Fibroblast of villous mesenchyme (primary cell): Measurements from ENCODE around the gene CDH4. TPM values are rescaled to one million over a fixed set of nuclear protein-coding genes. Genes with fewer than 3 reads are reported as not detected.

Source experiments
- DNase-seq: peaks from one replicate; pipeline ENCODE4 v3.0.0-alpha.2; 2010; ENCODE audit warnings: low read depth
- H3K4me3 ChIP-seq: 2 replicates; pipeline ENCODE4 v1.5.1; 2011; ENCODE audit warnings: low read depth, mild to moderate bottlenecking, low read length
- CTCF ChIP-seq: IDR thresholded peaks from 2 replicates; pipeline ENCODE4 v1.5.1; 2012; ENCODE audit warnings: low read depth, mild to moderate bottlenecking, low read length; ENCODE audit not compliant: insufficient read depth
- total RNA-seq: library from RNA; depleted of rRNA; stranded (reverse); fragments of >200 nt; gene quantifications from 2 replicates; pipeline ENCODE4 v1.2.3, GENCODE V29; 2012

The CDH4 gene
- total RNA-seq, 1 donor: 1.7 TPM

- no peak for TF ChIP-seq CTCF
- DNase-seq: no peak
- no peak overlapping the region for H3K4me3 ChIP-seq
Measured at GRCh38 chr20:61645732-61646131, 393.7 kb downstream of the CDH4 start.

- TF ChIP-seq CTCF: no peak
- no peak for DNase-seq
- H3K4me3 ChIP-seq: no peak overlapping the region
Measured at GRCh38 chr20:61646453-61646852, 394.4 kb downstream of the CDH4 start.

GRCh38 chr20:61646986-61647385, 394.9 kb downstream of the CDH4 start:
- no peak overlapping the region for H3K4me3 ChIP-seq
- no peak for TF ChIP-seq CTCF
- no peak for DNase-seq

- no peak for TF ChIP-seq CTCF
- no peak for DNase-seq
- H3K4me3 ChIP-seq: no peak overlapping the region
Measured at GRCh38 chr20:61647702-61648101, 395.6 kb downstream of the CDH4 start.

- H3K4me3 ChIP-seq: no peak overlapping the region
- TF ChIP-seq CTCF: no peak
- no peak for DNase-seq
Measured at GRCh38 chr20:61649105-61649859, 397.2 kb downstream of the CDH4 start.

GRCh38 chr20:61649860-61650162, 397.8 kb downstream of the CDH4 start:
- H3K4me3 ChIP-seq: no peak overlapping the region
- DNase-seq: no peak
- TF ChIP-seq CTCF: no peak

- no peak for DNase-seq
- TF ChIP-seq CTCF: no peak
- H3K4me3 ChIP-seq: no peak overlapping the region
Measured at GRCh38 chr20:61650912-61651733, 399.1 kb downstream of the CDH4 start.
